Liver (tissue), 9 donors: Measurements from ENCODE around the gene RBX1. TPM values are rescaled to one million over a fixed set of nuclear protein-coding genes. Genes with fewer than 3 reads are reported as not detected.

Experiments
- DNase-seq: peaks from one replicate; pipeline ENCODE4 v3.0.0-alpha.2; 2017; ENCODE audit warnings: low spot score
- H3K27ac ChIP-seq, 2 donors: one replicate each; pipeline ENCODE4 v1.7.0; 2013; ENCODE audit warnings: inconsistent platforms in 2 of 2, low read length in 2 of 2, control low read depth in 1 of 2, low read depth in 1 of 2, mild to moderate bottlenecking in 1 of 2
- H3K27me3 ChIP-seq, 4 donors: one replicate each; pipeline versions ENCODE4 v1.6.1 to v1.7.0; 2013; ENCODE audit warnings: low read length in 3 of 4, inconsistent platforms in 1 of 4, mild to moderate bottlenecking in 1 of 4, moderate library complexity in 1 of 4; ENCODE audit not compliant: control insufficient read depth in 4 of 4, insufficient read depth in 4 of 4
- H3K36me3 ChIP-seq, 4 donors: one replicate each; pipeline versions ENCODE4 v1.6.1 to v1.7.0; 2013; ENCODE audit warnings: low read length in 3 of 4, mild to moderate bottlenecking in 3 of 4, low read depth in 1 of 4, moderate library complexity in 1 of 4; ENCODE audit not compliant: control insufficient read depth in 4 of 4, insufficient read depth in 3 of 4
- H3K4me1 ChIP-seq, 4 donors: one replicate each; pipeline versions ENCODE4 v1.6.1 to v1.7.0; 2013; ENCODE audit warnings: low read length in 3 of 4, mild to moderate bottlenecking in 3 of 4, moderate library complexity in 1 of 4; ENCODE audit not compliant: control insufficient read depth in 4 of 4, insufficient read depth in 4 of 4
- H3K4me3 ChIP-seq, 3 donors: one replicate each; pipeline versions ENCODE4 v1.6.1 to v1.7.0; 2013; ENCODE audit warnings: low read length in 3 of 3, control low read depth in 1 of 3, low read depth in 1 of 3, mild to moderate bottlenecking in 1 of 3
- H3K9ac ChIP-seq, 2 donors: one replicate each; pipeline ENCODE4 v1.7.0; 2013; ENCODE audit warnings: low read length in 2 of 2, mild to moderate bottlenecking in 2 of 2, moderate library complexity in 2 of 2, control low read depth in 1 of 2, low read depth in 1 of 2
- H3K9me3 ChIP-seq, 4 donors: one replicate each; pipeline versions ENCODE4 v1.6.1 to v1.7.0; 2013; ENCODE audit warnings: low read length in 3 of 4; ENCODE audit not compliant: control insufficient read depth in 4 of 4
- ATF3 ChIP-seq: IDR thresholded peaks from 2 replicates; pipeline ENCODE4 v1.6.1; 2016; ENCODE audit warnings: antibody characterized with exemption
- CTCF ChIP-seq: fragments of 150-350 bp; IDR thresholded peaks from 2 replicates; pipeline ENCODE4 v1.5.1; 2017; ENCODE audit warnings: improper control_type of control experiment, low read depth, low read length; ENCODE audit not compliant: missing input control
- EGR1 ChIP-seq, 2 donors: IDR thresholded peaks; 2 replicates each; pipeline ENCODE4 v1.6.1; 2016 to 2018; ENCODE audit warnings: antibody characterized with exemption in 2 of 2, low read depth in 2 of 2
- FOXA1 ChIP-seq: IDR thresholded peaks from 2 replicates; pipeline ENCODE4 v1.6.1; 2016; ENCODE audit warnings: antibody characterized with exemption
- FOXA2 ChIP-seq: IDR thresholded peaks from 2 replicates; pipeline ENCODE4 v1.6.1; 2016; ENCODE audit warnings: antibody characterized with exemption
- GABPA ChIP-seq, 2 donors: IDR thresholded peaks in 1 of 2; conservative IDR thresholded peaks in 1 of 2; 2 replicates each; pipeline ENCODE4 v1.6.1; 2016; ENCODE audit warnings: antibody characterized with exemption in 2 of 2, mild to moderate bottlenecking in 1 of 2, moderate library complexity in 1 of 2
- HNF4A ChIP-seq, 2 donors: conservative IDR thresholded peaks; 2 replicates each; pipeline ENCODE4 v1.6.1; 2016; ENCODE audit warnings: antibody characterized with exemption in 2 of 2, mild to moderate bottlenecking in 2 of 2
- HNF4G ChIP-seq: IDR thresholded peaks from 2 replicates; pipeline ENCODE4 v1.6.1; 2016; ENCODE audit warnings: antibody characterized with exemption
- JUND ChIP-seq, 2 donors: IDR thresholded peaks; 2 replicates each; pipeline ENCODE4 v1.6.1; 2016; ENCODE audit warnings: antibody characterized with exemption in 2 of 2
- MAX ChIP-seq: IDR thresholded peaks from 2 replicates; pipeline ENCODE4 v1.6.1; 2016; ENCODE audit warnings: antibody characterized with exemption
- NR2F2 ChIP-seq: IDR thresholded peaks from 2 replicates; pipeline ENCODE4 v1.6.1; 2016; ENCODE audit warnings: antibody characterized with exemption
- RAD21 ChIP-seq, 2 donors: IDR thresholded peaks; 2 replicates each; pipeline ENCODE4 v1.6.1; 2016; ENCODE audit warnings: antibody characterized with exemption in 2 of 2, mild to moderate bottlenecking in 2 of 2
- REST ChIP-seq: IDR thresholded peaks from 2 replicates; pipeline ENCODE4 v1.6.1; 2016; ENCODE audit warnings: antibody characterized with exemption, mild to moderate bottlenecking
- RXRA ChIP-seq, 2 donors: IDR thresholded peaks; 2 replicates each; pipeline ENCODE4 v1.6.1; 2017 to 2018; ENCODE audit warnings: antibody characterized with exemption in 2 of 2, mild to moderate bottlenecking in 1 of 2
- SP1 ChIP-seq: IDR thresholded peaks from 2 replicates; pipeline ENCODE4 v1.6.1; 2018; ENCODE audit warnings: antibody characterized with exemption, mild to moderate bottlenecking
- TAF1 ChIP-seq: conservative IDR thresholded peaks from 2 replicates; pipeline ENCODE4 v1.6.1; 2016; ENCODE audit warnings: antibody characterized with exemption, mild to moderate bottlenecking
- YY1 ChIP-seq: IDR thresholded peaks from 2 replicates; pipeline ENCODE4 v1.6.1; 2016; ENCODE audit warnings: antibody characterized with exemption, mild to moderate bottlenecking
- ZBTB33 ChIP-seq: IDR thresholded peaks from 2 replicates; pipeline ENCODE4 v1.6.1; 2016; ENCODE audit warnings: antibody characterized with exemption
- WGBS: extraction: QIAGEN DNeasy Blood & Tissue Kit; methylation state at CpG from one replicate; pipeline ENCODE4 v1.1.7; 2013; 5-methylcytosine and 5-hydroxymethylcytosine counted together
- polyA plus RNA-seq, 2 donors: library from polyadenylated mRNA; stranded (reverse) in 1 of 2; unstranded in 1 of 2; fragments of 200-250 nt in 1 of 2; fragments of >200 nt in 1 of 2; fragmentation: Nextera tagmentation in 1 of 2; extraction: Ambion mirVana in 1 of 2; gene quantifications; one replicate each; pipeline versions ENCODE4 v1.2.1 to v1.2.3, GENCODE V29; 2013 to 2015
- total RNA-seq, 2 donors: library from RNA; depleted of rRNA; stranded (reverse); fragments of >200 nt; gene quantifications; one replicate each; pipeline ENCODE4 v1.2.3, GENCODE V29; 2014
- donor health status: healthy.
- donor health status: healthy.
- donor health status: healthy.
- donor health status: healthy.
- donor health status: healthy.

RBX1 gene
- total and polyA plus RNA-seq, 4 donors = 11.0 to 85.3 (median 46.0) TPM

GRCh38 chr22:40960145-40960544, 9.0 kb downstream of the RBX1 start (continued):
- no peak for TF ChIP-seq CTCF
- TF ChIP-seq HNF4A (conservative IDR thresholded peaks at IDR 0.05) = no peak
- no peak for TF ChIP-seq RAD21 (IDR thresholded peaks at IDR 0.05)

- H3K9me3 ChIP-seq = no peaks in the 10 kb centered on the region
- no peak overlapping the region for H3K9ac ChIP-seq
- no peak overlapping the region for H3K4me3 ChIP-seq
- H3K27me3 ChIP-seq = no peaks in the 10 kb centered on the region
- DNase-seq = peak; percentile 56
- no peak overlapping the region for H3K27ac ChIP-seq
- TF ChIP-seq HNF4A (conservative IDR thresholded peaks at IDR 0.05) (no peak), JUND (IDR thresholded peaks at IDR 0.05) (no peak), SP1 (no peak), FOXA2 (no peak), EGR1 (IDR thresholded peaks at IDR 0.05; ENCODE audit: low read depth in 2 of 2) (no peak), ZBTB33 (no peak), HNF4G (no peak), CTCF (no peak), ATF3 (no peak), GABPA (IDR thresholded peaks at IDR 0.05 in 1 of 2, conservative IDR thresholded peaks at IDR 0.05 in 1 of 2) (no peak), FOXA1 (no peak), NR2F2 (no peak), TAF1 (no peak), MAX (no peak), YY1 (no peak), RXRA (IDR thresholded peaks at IDR 0.05) (no peak), REST (no peak), RAD21 (IDR thresholded peaks at IDR 0.05) (no peak)
- H3K36me3 ChIP-seq = peaks cover 4 to 42% (median 27%) of the 10 kb centered on the region in 4 donors
- H3K4me1 ChIP-seq = no peaks in the 10 kb centered on the region
- WGBS = 94% methylated on average over 8 of the region's 8 CpGs
These were observed 15.0 kb downstream of the RBX1 start for GRCh38 chr22:40965936-40966725.
